Adrenal gland (tissue), 12 donors: ENCODE results near the gene GTSE1. TPM values are rescaled to one million over a fixed set of nuclear protein-coding genes. Genes with fewer than 3 reads are reported as not detected.
"Not testable (repeated sequence)": the region's sequence is repeated elsewhere in the genome, so short reads cannot be mapped to it uniquely, and the experiment has no call there.

Experiments used
- DNase-seq, 7 donors: peaks; one replicate each; pipeline ENCODE4 v3.0.0-alpha.2; 2019 to 2020
- H3K27ac ChIP-seq, 5 donors: fragments of 200-600 bp; sonication (generic) in 4 of 5; 1 replicate in 3 of 5; 2 replicates in 2 of 5; pipeline versions ENCODE4 v1.5.1 to v1.8.0; 2016 to 2020; ENCODE audit warnings: mild to moderate bottlenecking in 1 of 5
- H3K27me3 ChIP-seq: fragments of 200-600 bp; 2 replicates; pipeline ENCODE4 v1.8.0; 2021
- H3K36me3 ChIP-seq, 2 donors: fragments of 200-600 bp; replicated peaks in 1 of 2; 1 replicate in 1 of 2; 2 replicates in 1 of 2; pipeline versions ENCODE4 v1.5.1 to v1.8.0; 2018 to 2022
- H3K4me1 ChIP-seq, 2 donors: fragments of 200-600 bp; replicated peaks in 1 of 2; 1 replicate in 1 of 2; 2 replicates in 1 of 2; pipeline versions ENCODE4 v1.5.1 to v1.8.0; 2018 to 2021
- H3K4me3 ChIP-seq, 4 donors: fragments of 200-600 bp; sonication (generic) in 3 of 4; one replicate each; pipeline ENCODE4 v1.5.1; 2016 to 2018
- H3K9me3 ChIP-seq, 3 donors: fragments of 200-600 bp; sonication (generic) in 1 of 3; replicated peaks in 1 of 3; 1 replicate in 2 of 3; 2 replicates in 1 of 3; pipeline versions ENCODE4 v1.5.1 to v1.8.0; 2016 to 2021
- POLR2A ChIP-seq, 2 donors: fragments of 450-650 bp; IDR thresholded peaks; one replicate each; pipeline ENCODE4 v1.6.1; 2017; ENCODE audit warnings: antibody characterized with exemption in 2 of 2, mild to moderate bottlenecking in 2 of 2, moderate library complexity in 1 of 2
- WGBS, 4 donors: extraction: QIAGEN DNeasy Blood & Tissue Kit in 2 of 4; methylation state at CpG; one replicate each; pipeline versions ENCODE4 v1.1.5 to v1.1.7; 2013 to 2017; 5-methylcytosine and 5-hydroxymethylcytosine counted together
- intact Hi-C, 2 donors: fragments of 100-400 bp; cut with DNase I; formaldehyde crosslinking; loops; one replicate each; pipeline versions ENCODE4 v1.14.1 to v1.15.0; 2022 to 2023
- polyA plus RNA-seq, 3 donors: library from polyadenylated mRNA; stranded (reverse); fragments of 200-250 nt in 2 of 3; fragments of 350-450 nt in 1 of 3; fragmentation: Illumina TruSeq in 1 of 3; extraction: RNeasy Lipid Tissue Mini Kit (QIAGEN cat#74804) in 1 of 3; gene quantifications; one replicate each; pipeline ENCODE4 v1.2.3, GENCODE V29; 2013 to 2014
- total RNA-seq, 9 donors: library from RNA; depleted of rRNA in 4 of 9; stranded (reverse); fragments of >200 nt in 4 of 9; fragments of 120-200 nt in 1 of 9; fragmentation: NEBNext Ultra II Directional in 1 of 9; extraction: Animal tissue kit (Norgen Biotek cat#: 25700) in 1 of 9; gene quantifications; one replicate each; pipeline versions ENCODE4 v1.1.0 to v1.2.4, GENCODE V29; 2013 to 2023
- TF ChIP-seq, protein P1 (sequence below), 6 experiments: fragments of 450-650 bp in 4 of 6; fragments of 200-600 bp in 2 of 6; sonication (generic) in 1 of 6; IDR thresholded peaks; 1 replicate in 5 of 6; 2 replicates in 1 of 6; pipeline versions ENCODE4 v1.5.1 to v1.8.0; 2016 to 2021; ENCODE audit warnings: antibody characterized with exemption in 6 of 6, mild to moderate bottlenecking in 2 of 6, moderate library complexity in 1 of 6
- donor health status: healthy with polysubstance abuse.
- donor health status: Bipolar disorder and iron deficiency.
- donor health status: DM: yes; HTN: yes; CAD: no.
- donor health status: DM: no; HTN: no; CAD: no.
- donor health status: DM: no; HTN: no; CAD: no.
- donor health status: DM: yes; HTN: yes; CAD: no.

The GTSE1 gene
- total and polyA plus RNA-seq, 12 donors: 0.06 to 5.7 (median 1.0) TPM

DNA sequence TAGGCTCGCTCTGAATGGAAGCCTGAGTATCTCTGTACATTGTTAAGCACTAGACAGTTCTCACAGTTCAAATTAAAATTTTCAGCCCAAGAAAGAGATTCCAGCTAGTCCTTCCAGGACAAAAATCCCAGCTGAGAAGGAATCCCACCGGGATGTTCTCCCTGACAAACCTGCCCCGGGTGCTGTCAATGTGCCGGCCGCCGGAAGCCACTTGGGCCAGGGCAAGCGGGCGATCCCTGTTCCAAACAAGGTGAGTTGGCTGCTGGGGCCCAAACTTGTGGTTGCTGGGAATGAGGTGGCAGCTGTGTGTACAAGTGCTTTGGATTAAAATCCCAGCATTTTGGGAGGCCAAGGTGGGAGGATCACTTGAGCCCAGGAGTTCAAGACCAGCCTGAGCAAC, 15.4 kb downstream of the GTSE1 start:
- H3K4me1 ChIP-seq: no peaks in the 10 kb centered on the region
- no peaks in the 10 kb centered on the region for H3K9me3 ChIP-seq
- WGBS, 4 donors: 80 to 98% (median 96%) methylated on average over 1 to 8 of the region's 8 CpGs
- TF ChIP-seq POLR2A (IDR thresholded peaks at IDR 0.05): no peak
- TF ChIP-seq, protein P1, sequence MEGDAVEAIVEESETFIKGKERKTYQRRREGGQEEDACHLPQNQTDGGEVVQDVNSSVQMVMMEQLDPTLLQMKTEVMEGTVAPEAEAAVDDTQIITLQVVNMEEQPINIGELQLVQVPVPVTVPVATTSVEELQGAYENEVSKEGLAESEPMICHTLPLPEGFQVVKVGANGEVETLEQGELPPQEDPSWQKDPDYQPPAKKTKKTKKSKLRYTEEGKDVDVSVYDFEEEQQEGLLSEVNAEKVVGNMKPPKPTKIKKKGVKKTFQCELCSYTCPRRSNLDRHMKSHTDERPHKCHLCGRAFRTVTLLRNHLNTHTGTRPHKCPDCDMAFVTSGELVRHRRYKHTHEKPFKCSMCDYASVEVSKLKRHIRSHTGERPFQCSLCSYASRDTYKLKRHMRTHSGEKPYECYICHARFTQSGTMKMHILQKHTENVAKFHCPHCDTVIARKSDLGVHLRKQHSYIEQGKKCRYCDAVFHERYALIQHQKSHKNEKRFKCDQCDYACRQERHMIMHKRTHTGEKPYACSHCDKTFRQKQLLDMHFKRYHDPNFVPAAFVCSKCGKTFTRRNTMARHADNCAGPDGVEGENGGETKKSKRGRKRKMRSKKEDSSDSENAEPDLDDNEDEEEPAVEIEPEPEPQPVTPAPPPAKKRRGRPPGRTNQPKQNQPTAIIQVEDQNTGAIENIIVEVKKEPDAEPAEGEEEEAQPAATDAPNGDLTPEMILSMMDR (IDR thresholded peaks at IDR 0.05): no peak
- no peaks in the 10 kb centered on the region for H3K27me3 ChIP-seq
- H3K27ac ChIP-seq: no peak overlapping the region
- no peaks in the 10 kb centered on the region for H3K36me3 ChIP-seq
- no peak overlapping the region for H3K4me3 ChIP-seq
- DNase-seq: no peak
- intact Hi-C loops: loop anchor here (5.0 to 10.0 kb wide), 2 partner anchors 317 to 320 kb away; no protein-coding TSS in a partner anchor

- DNase-seq: not testable (repeated sequence)
Measured at GRCh38 chr22:46312848-46313247, 16.2 kb downstream of the GTSE1 start.

GRCh38 chr22:46315976-46316375, 19.3 kb downstream of the GTSE1 start:
- Histone ChIP-seq H3K27ac (no peak overlapping the region), H3K27me3 (no peaks in the 10 kb centered on the region), H3K9me3 (no peaks in the 10 kb centered on the region), H3K36me3 (no peaks in the 10 kb centered on the region), H3K4me1 (no peaks in the 10 kb centered on the region), H3K4me3 (no peak overlapping the region)
- no peak for TF ChIP-seq POLR2A (IDR thresholded peaks at IDR 0.05)
- TF ChIP-seq, protein P1 (IDR thresholded peaks at IDR 0.05): no peak
- DNase-seq: no peak
- intact Hi-C loops: loop anchor here in 1 of 2 donors (2.0 to 10.0 kb wide), 2 partner anchors 193 to 321 kb away; no protein-coding TSS in a partner anchor
- WGBS, 4 donors: 88 to 98% (median 94%) methylated on average over 8 to 12 of the region's 12 CpGs

More at GRCh38 chr22:46312848-46313247, 16.2 kb downstream of the GTSE1 start:
- H3K4me1 ChIP-seq, H3K9me3 ChIP-seq, H3K27ac ChIP-seq, H3K36me3 ChIP-seq, H3K27me3 ChIP-seq, H3K4me3 ChIP-seq: not testable (repeated sequence)
- intact Hi-C loops: loop anchor here (5.0 to 10.0 kb wide), 2 partner anchors 318 to 321 kb away; no protein-coding TSS in a partner anchor
- 85 to 100% (median 96%) methylated on average over 2 of the region's 2 CpGs for whole genome bisulfite sequencing, 4 donors

- Histone ChIP-seq H3K4me1 (no peaks in the 10 kb centered on the region), H3K36me3 (no peaks in the 10 kb centered on the region), H3K27me3 (no peaks in the 10 kb centered on the region), H3K9me3 (no peaks in the 10 kb centered on the region), H3K27ac (no peak overlapping the region), H3K4me3 (no peak overlapping the region)
- WGBS, 4 donors: 88 to 94% (median 90%) methylated on average over 17 to 20 of the region's 20 CpGs
- DNase-seq: no peak
- intact Hi-C loops: loop anchor here in 1 of 2 donors (10.0 kb wide), 1 partner anchor 323 kb away; no protein-coding TSS in a partner anchor
- TF ChIP-seq POLR2A (IDR thresholded peaks at IDR 0.05): no peak
- TF ChIP-seq, protein P1 (IDR thresholded peaks at IDR 0.05): no peak
Measured at GRCh38 chr22:46317646-46318045, 21.0 kb downstream of the GTSE1 start.

DNA sequence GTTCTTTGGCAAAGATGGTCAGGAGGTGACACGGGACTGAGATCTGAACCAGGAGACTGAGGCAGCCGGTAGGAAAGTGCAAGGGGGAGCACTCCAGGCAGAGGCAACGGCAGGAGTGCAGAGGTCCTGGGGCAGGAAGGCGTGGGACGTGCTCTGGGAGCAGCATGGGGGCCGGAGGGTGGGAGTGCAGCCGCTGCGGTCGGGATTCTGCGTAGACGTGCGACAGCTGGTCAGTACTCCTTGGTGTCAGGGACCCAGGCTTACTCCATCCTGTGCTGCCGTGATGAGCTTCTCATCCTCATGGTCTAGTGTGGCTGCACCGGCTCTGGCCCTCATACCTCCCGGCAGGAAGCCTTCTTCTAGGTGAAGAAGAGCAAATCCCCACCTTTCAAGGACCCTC, 21.9 kb downstream of the GTSE1 start:
- DNase-seq: no peak
- TF ChIP-seq, protein P1 (IDR thresholded peaks at IDR 0.05): no peak
- TF ChIP-seq POLR2A (IDR thresholded peaks at IDR 0.05): no peak
- WGBS, 4 donors: 91 to 98% (median 96%) methylated on average over 10 to 15 of the region's 15 CpGs
- no peaks in the 10 kb centered on the region for H3K4me1 ChIP-seq
- intact Hi-C loops: loop anchor here in 1 of 2 donors (10.0 kb wide), 1 partner anchor 324 kb away; no protein-coding TSS in a partner anchor
- H3K9me3 ChIP-seq: no peaks in the 10 kb centered on the region
- H3K36me3 ChIP-seq: no peaks in the 10 kb centered on the region
- H3K27me3 ChIP-seq: no peaks in the 10 kb centered on the region
- no peak overlapping the region for H3K4me3 ChIP-seq
- H3K27ac ChIP-seq: no peak overlapping the region
